GM19455 (cell line): Measurements from ENCODE around the gene GP1BA.

Experiments
- ATAC-seq: cut with Tn5 transposase; IDR thresholded peaks from one replicate; pipeline ENCODE4 v1.9.1; 2021; ENCODE audit not compliant: unreplicated experiment

GP1BA gene

GRCh38 chr17:4949321-4950074 is 17.4 kb downstream of the GP1BA start:
- peak; percentile 32 for ATAC-seq

- no peak for ATAC-seq
These were observed 18.1 kb downstream of the GP1BA start for GRCh38 chr17:4950075-4950745.

GRCh38 chr17:4950746-4951204 is 18.7 kb downstream of the GP1BA start, which contains the start of gene ENO3:
ENO3 (plus strand) TSS chr17:4951119; CDS start chr17:4951830, 711 bp downstream.
- no peak for ATAC-seq

- ATAC-seq, result no peak
These were observed 19.4 kb downstream of the GP1BA start for GRCh38 chr17:4951486-4951885.

GRCh38 chr17:4953451-4953961 is 21.4 kb downstream of the GP1BA start:
- ATAC-seq, result no peak

- ATAC-seq, result no peak
These were observed 23.0 kb downstream of the GP1BA start for GRCh38 chr17:4955091-4955490.

GRCh38 chr17:4956493-4957061 is 24.5 kb downstream of the GP1BA start:
- ATAC-seq, result no peak

- no peak for ATAC-seq
These were observed 26.0 kb downstream of the GP1BA start for GRCh38 chr17:4958102-4958501.

GRCh38 chr17:4959261-4959965 is 27.3 kb downstream of the GP1BA start:
- no peak for ATAC-seq

GRCh38 chr17:4960279-4960922 is 28.3 kb downstream of the GP1BA start:
- no peak for ATAC-seq

GRCh38 chr17:4965311-4965986 is 33.4 kb downstream of the GP1BA start:
- no peak for ATAC-seq

- peak; percentile 86 for ATAC-seq
These were observed 34.9 kb downstream of the GP1BA start for GRCh38 chr17:4966844-4967538.

GRCh38 chr17:4967539-4968485 is 35.7 kb downstream of the GP1BA start, which contains the start of gene SPAG7:
SPAG7 (minus strand) TSS chr17:4967817; CDS start chr17:4967804, 13 bp downstream.
- peak; percentile 52 for ATAC-seq

GRCh38 chr17:4968486-4969046 is 36.5 kb downstream of the GP1BA start:
- ATAC-seq, result no peak

- no peak for ATAC-seq
These were observed 37.0 kb downstream of the GP1BA start for GRCh38 chr17:4969047-4969550.

- no peak for ATAC-seq
These were observed 37.6 kb downstream of the GP1BA start for GRCh38 chr17:4969551-4970173.

GRCh38 chr17:4970273-4970672 is 38.2 kb downstream of the GP1BA start:
- ATAC-seq, result no peak
